ENCODE measurements around the gene GINS2. TPM values are rescaled to one million over a fixed set of nuclear protein-coding genes. Genes with fewer than 3 reads are reported as not detected.
A peak's percentile ranks its signal among the peaks of the same experiment; 100 is the strongest.

Gene GINS2
- total RNA-seq, 1 donor from 2014 or later, result 9.1 TPM

DNA sequence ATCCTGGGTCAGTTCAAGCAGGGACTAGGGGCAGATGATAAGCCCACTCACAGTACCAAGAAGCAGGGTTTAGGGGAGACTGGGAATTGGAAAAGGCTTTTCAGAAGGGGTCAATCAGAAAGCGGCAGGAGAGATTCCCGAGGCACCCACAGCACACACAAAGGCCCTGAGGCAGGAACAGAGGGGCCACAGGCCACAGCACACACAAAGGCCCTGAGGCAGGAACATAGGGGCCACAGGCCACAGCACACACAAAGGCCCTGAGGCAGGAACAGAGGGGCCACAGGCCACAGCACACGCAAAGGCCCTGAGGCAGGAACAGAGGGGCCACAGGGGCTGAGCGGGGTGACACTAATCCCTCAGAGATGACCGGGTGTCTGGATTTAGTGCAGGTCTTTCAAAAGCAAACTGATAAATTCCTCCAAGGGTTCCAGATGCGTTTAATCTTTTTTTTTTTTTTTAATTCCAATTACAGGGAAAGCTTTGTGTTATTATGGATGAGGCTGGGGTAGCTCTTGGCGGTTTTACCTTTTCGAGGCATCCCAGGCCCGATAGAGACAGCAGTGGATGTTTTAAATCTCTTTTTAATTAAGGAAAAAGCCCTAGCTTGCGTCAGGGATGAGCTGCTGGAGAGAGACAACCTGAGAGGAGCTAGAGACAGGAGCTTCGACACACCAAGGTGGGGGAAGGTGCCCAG, 31.0 kb upstream of the GINS2 start:
- no peaks in the 10 kb centered on the region for H3K36me3 Mint-ChIP-seq (ENCODE audit: low read depth, unreplicated experiment)

DNA sequence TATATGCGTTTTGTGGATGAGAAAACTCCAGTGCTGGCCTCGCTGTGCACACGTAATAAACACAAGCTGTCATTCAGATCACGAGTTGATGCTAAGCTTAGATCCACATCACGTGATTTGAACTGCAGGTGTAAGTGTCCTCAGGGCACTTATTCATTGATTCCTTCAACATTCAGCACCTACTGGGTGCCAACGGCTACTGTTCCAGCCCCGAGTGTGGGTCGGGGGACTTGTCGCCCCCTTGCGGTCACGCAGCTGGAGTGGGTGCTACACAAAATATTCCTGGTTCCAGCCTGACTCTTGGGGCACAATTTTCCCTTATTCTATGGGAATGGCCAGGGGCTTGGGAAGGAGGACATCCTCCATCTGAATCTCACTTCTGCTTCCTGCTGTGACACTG, 29.9 kb upstream of the GINS2 start:
- H3K36me3 Mint-ChIP-seq (ENCODE audit: low read depth, unreplicated experiment), result no peaks in the 10 kb centered on the region
- no peak overlapping the region for H3K27ac Mint-ChIP-seq (ENCODE audit: unreplicated experiment)
- H3K27me3 Mint-ChIP-seq (ENCODE audit: unreplicated experiment), result peaks cover 4% of the 10 kb centered on the region
- TF ChIP-seq, protein P1, sequence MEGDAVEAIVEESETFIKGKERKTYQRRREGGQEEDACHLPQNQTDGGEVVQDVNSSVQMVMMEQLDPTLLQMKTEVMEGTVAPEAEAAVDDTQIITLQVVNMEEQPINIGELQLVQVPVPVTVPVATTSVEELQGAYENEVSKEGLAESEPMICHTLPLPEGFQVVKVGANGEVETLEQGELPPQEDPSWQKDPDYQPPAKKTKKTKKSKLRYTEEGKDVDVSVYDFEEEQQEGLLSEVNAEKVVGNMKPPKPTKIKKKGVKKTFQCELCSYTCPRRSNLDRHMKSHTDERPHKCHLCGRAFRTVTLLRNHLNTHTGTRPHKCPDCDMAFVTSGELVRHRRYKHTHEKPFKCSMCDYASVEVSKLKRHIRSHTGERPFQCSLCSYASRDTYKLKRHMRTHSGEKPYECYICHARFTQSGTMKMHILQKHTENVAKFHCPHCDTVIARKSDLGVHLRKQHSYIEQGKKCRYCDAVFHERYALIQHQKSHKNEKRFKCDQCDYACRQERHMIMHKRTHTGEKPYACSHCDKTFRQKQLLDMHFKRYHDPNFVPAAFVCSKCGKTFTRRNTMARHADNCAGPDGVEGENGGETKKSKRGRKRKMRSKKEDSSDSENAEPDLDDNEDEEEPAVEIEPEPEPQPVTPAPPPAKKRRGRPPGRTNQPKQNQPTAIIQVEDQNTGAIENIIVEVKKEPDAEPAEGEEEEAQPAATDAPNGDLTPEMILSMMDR (IDR thresholded peaks at IDR 0.05; ENCODE audit: unreplicated experiment), result peak; percentile 75
- H3K4me1 Mint-ChIP-seq (ENCODE audit: unreplicated experiment), result peaks cover 7% of the 10 kb centered on the region
- no peak overlapping the region for H3K4me3 Mint-ChIP-seq (ENCODE audit: unreplicated experiment)
- H3K9me3 Mint-ChIP-seq (ENCODE audit: unreplicated experiment), result no peaks in the 10 kb centered on the region
- DNase-seq (ENCODE audit: low spot score), result peak; percentile 56

More for the DNA sequence above, 31.0 kb upstream of the GINS2 start:
- Mint-ChIP-seq H3K4me3 (ENCODE audit: unreplicated experiment) (no peak overlapping the region), H3K27ac (ENCODE audit: unreplicated experiment) (no peak overlapping the region), H3K27me3 (ENCODE audit: unreplicated experiment) (peaks cover 8% of the 10 kb centered on the region), H3K9me3 (ENCODE audit: unreplicated experiment) (no peaks in the 10 kb centered on the region), H3K4me1 (ENCODE audit: unreplicated experiment) (peaks cover 7% of the 10 kb centered on the region)
- TF ChIP-seq, protein P1 (IDR thresholded peaks at IDR 0.05; ENCODE audit: unreplicated experiment), result no peak
- DNase-seq (ENCODE audit: low spot score), result no peak

DNA sequence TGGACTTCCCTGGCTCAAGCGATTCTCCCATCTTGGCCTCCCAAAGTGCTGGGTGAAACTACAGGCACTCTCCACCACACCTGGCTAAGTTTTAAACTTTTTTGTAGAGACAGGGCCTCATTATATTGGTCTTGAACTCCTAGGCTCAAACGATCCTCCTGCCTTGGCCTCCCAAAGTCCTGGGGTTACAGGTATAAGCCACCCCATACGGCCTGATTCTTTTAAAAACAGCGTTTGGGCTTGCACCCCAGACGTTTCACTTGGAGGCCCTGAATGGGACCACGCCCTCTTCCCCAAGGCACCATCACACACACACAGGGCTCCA, 29.4 kb upstream of the GINS2 start:
- Mint-ChIP-seq H3K36me3 (ENCODE audit: low read depth, unreplicated experiment) (no peaks in the 10 kb centered on the region), H3K4me3 (ENCODE audit: unreplicated experiment) (no peak overlapping the region), H3K27ac (ENCODE audit: unreplicated experiment) (no peak overlapping the region), H3K4me1 (ENCODE audit: unreplicated experiment) (peaks cover 7% of the 10 kb centered on the region), H3K27me3 (ENCODE audit: unreplicated experiment) (peaks cover 4% of the 10 kb centered on the region), H3K9me3 (ENCODE audit: unreplicated experiment) (no peaks in the 10 kb centered on the region)
- no peak for DNase-seq (ENCODE audit: low spot score)
- TF ChIP-seq, protein P1 (IDR thresholded peaks at IDR 0.05; ENCODE audit: unreplicated experiment), result no peak

DNA sequence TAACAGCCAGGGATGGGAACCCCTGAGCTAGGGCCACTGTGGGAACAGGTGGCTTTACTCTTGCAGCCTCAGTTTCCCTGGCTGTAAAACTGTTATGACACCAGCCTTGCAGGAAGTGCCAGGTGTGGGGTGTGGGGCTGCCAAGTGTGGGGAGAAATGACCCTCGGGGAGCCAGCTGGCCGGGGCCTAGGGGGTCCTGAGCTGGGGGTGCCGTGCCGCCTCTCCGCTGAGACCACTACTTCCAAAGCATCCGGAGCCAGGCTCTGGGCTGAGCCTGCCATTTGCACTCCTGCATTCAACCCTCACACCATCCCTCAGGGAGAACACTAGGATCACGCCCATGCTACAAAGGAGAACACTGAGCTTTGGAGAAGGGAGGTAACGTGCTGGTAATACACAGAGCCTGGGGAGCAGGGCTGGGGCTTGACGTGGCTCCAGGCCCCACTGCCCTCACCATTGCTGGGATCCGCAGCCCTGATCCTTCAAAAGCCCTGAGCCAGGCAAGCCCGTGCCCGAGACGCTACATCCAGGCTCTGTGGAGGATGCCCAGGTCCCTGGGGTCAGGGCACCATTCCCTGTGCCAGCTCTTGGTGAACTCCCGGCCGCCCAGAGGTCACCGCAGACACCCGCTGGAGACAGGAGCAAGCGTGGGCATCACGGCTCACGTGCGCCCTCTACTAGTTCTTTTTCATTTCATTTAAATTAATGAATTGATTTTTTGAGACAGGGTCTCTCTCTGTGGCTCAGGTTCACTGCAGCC, 28.8 kb upstream of the GINS2 start:
- Mint-ChIP-seq H3K36me3 (ENCODE audit: low read depth, unreplicated experiment) (peaks cover 3% of the 10 kb centered on the region), H3K27me3 (ENCODE audit: unreplicated experiment) (peaks cover 4% of the 10 kb centered on the region), H3K27ac (ENCODE audit: unreplicated experiment) (no peak overlapping the region), H3K4me3 (ENCODE audit: unreplicated experiment) (no peak overlapping the region), H3K9me3 (ENCODE audit: unreplicated experiment) (no peaks in the 10 kb centered on the region), H3K4me1 (ENCODE audit: unreplicated experiment) (peaks cover 7% of the 10 kb centered on the region)
- TF ChIP-seq, protein P1 (IDR thresholded peaks at IDR 0.05; ENCODE audit: unreplicated experiment), result peak; percentile 82
- DNase-seq (ENCODE audit: low spot score), result peak; percentile 72

DNA sequence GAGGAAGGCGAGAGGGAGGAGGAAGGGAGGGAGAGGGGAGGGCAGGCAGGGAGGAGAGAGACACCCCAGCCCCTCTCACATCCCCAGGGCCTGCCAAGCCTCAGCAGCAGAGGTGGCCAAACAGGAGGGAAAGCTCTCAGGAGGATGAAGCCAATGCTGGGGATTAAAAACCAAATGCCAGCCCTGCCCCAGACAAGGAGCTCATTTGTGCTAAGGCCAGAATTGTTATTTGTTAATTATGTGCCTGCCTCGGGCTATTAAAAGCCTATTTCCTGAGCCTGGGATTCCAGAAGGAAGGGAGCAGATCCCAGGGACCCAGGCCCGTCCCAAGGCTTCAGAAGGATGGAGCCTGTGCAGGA, 27.9 kb upstream of the GINS2 start:
- no peak for DNase-seq (ENCODE audit: low spot score)
- Mint-ChIP-seq H3K4me1 (ENCODE audit: unreplicated experiment) (peaks cover 7% of the 10 kb centered on the region), H3K9me3 (ENCODE audit: unreplicated experiment) (no peaks in the 10 kb centered on the region)

More for the DNA sequence above, 27.9 kb upstream of the GINS2 start:
- TF ChIP-seq, protein P1 (IDR thresholded peaks at IDR 0.05; ENCODE audit: unreplicated experiment), result no peak
- Mint-ChIP-seq H3K27ac (ENCODE audit: unreplicated experiment) (no peak overlapping the region), H3K36me3 (ENCODE audit: low read depth, unreplicated experiment) (peaks cover 6% of the 10 kb centered on the region), H3K4me3 (ENCODE audit: unreplicated experiment) (no peak overlapping the region), H3K27me3 (ENCODE audit: unreplicated experiment) (peaks cover 2% of the 10 kb centered on the region)

Data from endothelial cell (in vitro differentiated cells).